Measurements from ENCODE around the gene HNRNPUL1. TPM values are rescaled to one million over a fixed set of nuclear protein-coding genes. Genes with fewer than 3 reads are reported as not detected.

The HNRNPUL1 gene
- total RNA-seq, 1 donor from 2014 or later, result 116 TPM

DNA sequence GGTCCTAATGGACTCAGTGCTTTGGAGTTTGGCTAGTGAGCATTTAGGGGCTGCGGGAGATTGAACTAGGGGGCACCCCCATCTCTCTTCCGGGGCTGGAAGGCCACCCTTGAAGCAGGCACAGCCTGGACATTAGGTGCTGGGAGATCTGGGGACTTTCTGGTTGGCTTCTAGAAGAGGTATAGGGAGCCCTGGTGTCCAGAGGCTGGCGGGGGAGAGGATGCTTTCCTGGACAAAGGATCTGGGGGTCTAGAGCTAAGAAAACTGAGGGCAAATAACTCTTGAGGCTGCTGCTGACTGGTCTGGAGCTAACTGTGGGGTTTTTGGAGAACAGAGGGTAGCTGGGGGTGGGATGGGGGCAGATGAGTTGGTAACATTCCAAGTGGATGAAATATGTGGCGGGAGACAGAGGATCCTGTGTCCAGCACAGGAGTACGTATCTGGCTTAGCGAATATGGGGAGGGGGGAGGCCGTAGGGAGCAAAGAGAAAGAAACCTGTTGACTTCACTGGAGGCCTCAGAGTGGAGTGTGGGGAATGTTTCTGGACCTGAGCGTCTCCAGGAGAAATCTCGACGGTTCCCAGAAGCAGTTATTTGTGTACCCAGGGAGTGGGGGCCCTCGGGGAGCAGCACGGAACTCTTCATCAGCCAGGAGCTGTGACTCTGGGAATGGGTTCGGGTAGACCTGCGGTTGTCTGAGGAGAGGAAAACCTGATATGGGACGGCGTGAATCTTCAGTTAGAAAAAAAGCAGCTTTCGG is 1.4 kb downstream of the HNRNPUL1 start:
- Histone ChIP-seq H3K27me3 (no peaks in the 10 kb centered on the region), H3K9me3 (no peaks in the 10 kb centered on the region), H3K4me1 (peaks cover 28% of the 10 kb centered on the region), H3K36me3 (peaks cover 3 to 26% of the 10 kb centered on the region in 2 donors), H3K27ac (peak overlapping the region; percentile 96), H3K4me3 (peak overlapping the region; percentile 80 to 88)
- intact Hi-C loops (cut with DNase I), result loop anchor here (5.0 kb wide), 1 partner anchor 42 kb away; no protein-coding TSS in a partner anchor
- TF ChIP-seq POLR2A (IDR thresholded peaks at IDR 0.05) (no peak), POLR2AphosphoS5 (IDR thresholded peaks at IDR 0.05; ENCODE audit: insufficient read depth in 1 of 2, low read depth in 1 of 2) (no peak)
- TF ChIP-seq, protein P1, sequence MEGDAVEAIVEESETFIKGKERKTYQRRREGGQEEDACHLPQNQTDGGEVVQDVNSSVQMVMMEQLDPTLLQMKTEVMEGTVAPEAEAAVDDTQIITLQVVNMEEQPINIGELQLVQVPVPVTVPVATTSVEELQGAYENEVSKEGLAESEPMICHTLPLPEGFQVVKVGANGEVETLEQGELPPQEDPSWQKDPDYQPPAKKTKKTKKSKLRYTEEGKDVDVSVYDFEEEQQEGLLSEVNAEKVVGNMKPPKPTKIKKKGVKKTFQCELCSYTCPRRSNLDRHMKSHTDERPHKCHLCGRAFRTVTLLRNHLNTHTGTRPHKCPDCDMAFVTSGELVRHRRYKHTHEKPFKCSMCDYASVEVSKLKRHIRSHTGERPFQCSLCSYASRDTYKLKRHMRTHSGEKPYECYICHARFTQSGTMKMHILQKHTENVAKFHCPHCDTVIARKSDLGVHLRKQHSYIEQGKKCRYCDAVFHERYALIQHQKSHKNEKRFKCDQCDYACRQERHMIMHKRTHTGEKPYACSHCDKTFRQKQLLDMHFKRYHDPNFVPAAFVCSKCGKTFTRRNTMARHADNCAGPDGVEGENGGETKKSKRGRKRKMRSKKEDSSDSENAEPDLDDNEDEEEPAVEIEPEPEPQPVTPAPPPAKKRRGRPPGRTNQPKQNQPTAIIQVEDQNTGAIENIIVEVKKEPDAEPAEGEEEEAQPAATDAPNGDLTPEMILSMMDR (IDR thresholded peaks at IDR 0.05), result no peak
- DNase-seq (ENCODE audit: extremely low spot score in 2 of 2), result no peak

DNA sequence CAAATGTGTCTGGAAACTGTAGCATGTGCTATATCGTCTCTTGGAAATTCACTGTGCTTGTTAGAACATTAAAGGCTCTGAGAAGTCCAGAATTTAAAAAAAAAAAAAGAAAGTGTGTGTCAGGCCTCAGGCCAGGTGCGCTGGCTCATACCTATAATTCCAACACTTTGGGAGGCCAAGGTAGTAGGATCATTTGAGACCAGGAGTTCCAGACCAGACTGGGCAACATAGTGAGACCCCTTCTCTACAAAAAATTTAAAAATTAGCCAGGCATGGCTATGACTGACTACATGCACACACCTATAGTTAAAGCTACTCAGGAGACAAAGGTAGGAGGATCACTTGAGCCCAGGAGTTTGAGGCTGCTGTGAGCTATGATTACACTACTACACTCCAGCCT is 4.9 kb downstream of the HNRNPUL1 start:
- TF ChIP-seq POLR2AphosphoS5 (IDR thresholded peaks at IDR 0.05; ENCODE audit: insufficient read depth in 1 of 2, low read depth in 1 of 2) (no peak), POLR2A (IDR thresholded peaks at IDR 0.05) (no peak)
- TF ChIP-seq, protein P1 (IDR thresholded peaks at IDR 0.05), result no peak
- H3K4me1 ChIP-seq, result peaks cover 28% of the 10 kb centered on the region
- intact Hi-C loops (cut with DNase I), result loop anchor here (5.0 kb wide), 1 partner anchor 38 kb away; no protein-coding TSS in a partner anchor
- H3K9me3 ChIP-seq, result no peaks in the 10 kb centered on the region
- H3K4me3 ChIP-seq, result no peak overlapping the region
- DNase-seq (ENCODE audit: extremely low spot score in 2 of 2), result no peak
- no peaks in the 10 kb centered on the region for H3K27me3 ChIP-seq
- peaks cover 7 to 61% of the 10 kb centered on the region in 2 donors for H3K36me3 ChIP-seq
- no peak overlapping the region for H3K27ac ChIP-seq

- intact Hi-C loops (cut with DNase I), result loop anchor here (5.0 kb wide), 1 partner anchor 38 kb away; no protein-coding TSS in a partner anchor
Measured at GRCh38 chr19:41269571-41269970, 5.4 kb downstream of the HNRNPUL1 start.

DNA sequence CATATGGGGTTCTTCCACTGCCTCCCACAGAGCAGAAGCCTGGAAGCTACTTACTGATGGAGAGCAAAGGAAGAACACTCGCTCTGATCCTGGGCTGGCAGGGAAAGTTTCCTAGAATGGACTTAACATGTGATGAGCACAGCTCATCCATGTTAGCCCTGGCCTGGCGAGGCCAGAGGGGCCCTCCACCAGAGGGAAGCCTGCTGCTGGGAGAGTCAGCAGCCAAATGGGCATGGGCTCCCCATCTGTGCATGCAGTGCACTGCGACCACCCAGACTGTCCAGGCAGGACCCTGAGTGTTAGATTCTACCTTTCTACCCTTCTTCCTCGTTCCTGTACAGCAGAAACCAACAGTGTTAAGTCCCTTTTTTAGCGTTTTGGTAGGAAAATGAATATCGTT is 8.9 kb downstream of the HNRNPUL1 start:
- Histone ChIP-seq H3K27ac (no peak overlapping the region), H3K9me3 (no peaks in the 10 kb centered on the region), H3K27me3 (no peaks in the 10 kb centered on the region), H3K4me1 (no peaks in the 10 kb centered on the region), H3K36me3 (peaks cover 13 to 100% of the 10 kb centered on the region in 2 donors), H3K4me3 (no peak overlapping the region)
- TF ChIP-seq POLR2AphosphoS5 (IDR thresholded peaks at IDR 0.05; ENCODE audit: insufficient read depth in 1 of 2, low read depth in 1 of 2), result no peak
- TF ChIP-seq POLR2A (IDR thresholded peaks at IDR 0.05), result no peak
- TF ChIP-seq, protein P1 (IDR thresholded peaks at IDR 0.05), result no peak
- DNase-seq (ENCODE audit: extremely low spot score in 2 of 2), result no peak
- intact Hi-C loops (cut with DNase I), result no loop called here

More at GRCh38 chr19:41269571-41269970, 5.4 kb downstream of the HNRNPUL1 start:
- Histone ChIP-seq H3K27ac (no peak overlapping the region), H3K4me1 (peaks cover 28% of the 10 kb centered on the region), H3K27me3 (no peaks in the 10 kb centered on the region), H3K36me3 (peaks cover 7 to 66% of the 10 kb centered on the region in 2 donors), H3K4me3 (no peak overlapping the region), H3K9me3 (no peaks in the 10 kb centered on the region)
- TF ChIP-seq, protein P1 (IDR thresholded peaks at IDR 0.05), result no peak
- no peak for TF ChIP-seq POLR2A (IDR thresholded peaks at IDR 0.05)
- no peak for TF ChIP-seq POLR2AphosphoS5 (IDR thresholded peaks at IDR 0.05; ENCODE audit: insufficient read depth in 1 of 2, low read depth in 1 of 2)
- no peak for DNase-seq (ENCODE audit: extremely low spot score in 2 of 2)

DNA sequence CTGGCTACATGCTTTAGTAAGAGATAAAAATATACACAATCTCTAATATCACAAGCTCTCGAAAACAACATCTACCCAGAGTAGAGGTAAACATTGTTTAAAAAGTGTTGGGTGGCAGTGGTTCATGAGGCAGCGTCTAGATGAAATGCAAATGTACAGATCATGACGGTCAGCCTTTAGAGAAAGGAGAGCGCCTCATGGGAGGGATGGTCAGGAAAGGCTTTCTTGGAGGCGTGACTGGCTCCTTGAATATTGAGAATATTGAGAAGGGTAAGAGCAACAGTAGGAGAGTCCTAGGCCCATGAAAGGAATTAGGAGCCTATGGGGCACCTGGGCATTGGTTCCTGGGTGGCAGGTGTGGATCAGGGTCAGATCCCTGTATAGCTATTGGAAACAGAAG is 10.6 kb downstream of the HNRNPUL1 start:
- no peaks in the 10 kb centered on the region for H3K27me3 ChIP-seq
- no peak for DNase-seq (ENCODE audit: extremely low spot score in 2 of 2)
- H3K27ac ChIP-seq, result no peak overlapping the region
- no peaks in the 10 kb centered on the region for H3K9me3 ChIP-seq
- no peak overlapping the region for H3K4me3 ChIP-seq
- TF ChIP-seq POLR2A (IDR thresholded peaks at IDR 0.05) (no peak), POLR2AphosphoS5 (IDR thresholded peaks at IDR 0.05; ENCODE audit: insufficient read depth in 1 of 2, low read depth in 1 of 2) (no peak)
- TF ChIP-seq, protein P1 (IDR thresholded peaks at IDR 0.05), result no peak
- peaks cover 19 to 100% of the 10 kb centered on the region in 2 donors for H3K36me3 ChIP-seq
- no peaks in the 10 kb centered on the region for H3K4me1 ChIP-seq
- intact Hi-C loops (cut with DNase I), result no loop called here

All from vagina (tissue), 2 donors.